Measurements from ENCODE around the gene PTPRD.

DNA sequence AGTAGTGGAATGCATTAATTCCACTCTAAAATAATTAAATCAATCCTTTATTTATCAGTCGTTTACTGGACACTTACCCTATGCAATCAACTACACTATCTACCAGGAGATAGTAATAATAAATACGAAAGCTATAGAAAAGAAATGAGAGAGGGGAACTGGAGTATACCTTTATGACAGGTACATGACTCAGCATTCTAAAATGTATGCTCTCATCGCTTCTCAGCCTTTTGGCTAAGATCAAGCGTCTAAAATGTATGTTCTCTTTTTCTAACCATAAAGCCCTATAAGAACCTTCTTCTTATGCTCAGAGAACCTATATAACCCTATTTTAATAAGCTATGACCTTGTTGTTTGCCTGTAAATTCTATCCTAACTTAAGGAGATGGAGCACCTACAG is 2059.4 kb downstream of the PTPRD start:
- TF ChIP-seq POLR2A (IDR thresholded peaks at IDR 0.05) (no peak), POLR2AphosphoS5 (IDR thresholded peaks at IDR 0.05) (no peak)
- TF ChIP-seq, protein P1, sequence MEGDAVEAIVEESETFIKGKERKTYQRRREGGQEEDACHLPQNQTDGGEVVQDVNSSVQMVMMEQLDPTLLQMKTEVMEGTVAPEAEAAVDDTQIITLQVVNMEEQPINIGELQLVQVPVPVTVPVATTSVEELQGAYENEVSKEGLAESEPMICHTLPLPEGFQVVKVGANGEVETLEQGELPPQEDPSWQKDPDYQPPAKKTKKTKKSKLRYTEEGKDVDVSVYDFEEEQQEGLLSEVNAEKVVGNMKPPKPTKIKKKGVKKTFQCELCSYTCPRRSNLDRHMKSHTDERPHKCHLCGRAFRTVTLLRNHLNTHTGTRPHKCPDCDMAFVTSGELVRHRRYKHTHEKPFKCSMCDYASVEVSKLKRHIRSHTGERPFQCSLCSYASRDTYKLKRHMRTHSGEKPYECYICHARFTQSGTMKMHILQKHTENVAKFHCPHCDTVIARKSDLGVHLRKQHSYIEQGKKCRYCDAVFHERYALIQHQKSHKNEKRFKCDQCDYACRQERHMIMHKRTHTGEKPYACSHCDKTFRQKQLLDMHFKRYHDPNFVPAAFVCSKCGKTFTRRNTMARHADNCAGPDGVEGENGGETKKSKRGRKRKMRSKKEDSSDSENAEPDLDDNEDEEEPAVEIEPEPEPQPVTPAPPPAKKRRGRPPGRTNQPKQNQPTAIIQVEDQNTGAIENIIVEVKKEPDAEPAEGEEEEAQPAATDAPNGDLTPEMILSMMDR (IDR thresholded peaks at IDR 0.05) = no peak
